ENCODE measurements around the gene GPC5.

Gene GPC5

GRCh38 chr13:92303428-92303827 lies 905.0 kb downstream of the GPC5 start:
- DNase-seq, result no peak

- no peak for DNase-seq
These were observed 909.3 kb downstream of the GPC5 start for GRCh38 chr13:92307752-92308151.

GRCh38 chr13:92312823-92313222 lies 914.4 kb downstream of the GPC5 start:
- DNase-seq, result no peak

GRCh38 chr13:92313382-92313781 lies 915.0 kb downstream of the GPC5 start:
- DNase-seq, result no peak

- no peak for DNase-seq
These were observed 916.8 kb downstream of the GPC5 start for GRCh38 chr13:92315265-92315664.

- no peak for DNase-seq
These were observed 917.6 kb downstream of the GPC5 start for GRCh38 chr13:92316030-92316429.

- DNase-seq, result peak; percentile 1
These were observed 918.6 kb downstream of the GPC5 start for GRCh38 chr13:92317066-92317465.

- DNase-seq, result no peak
These were observed 921.9 kb downstream of the GPC5 start for GRCh38 chr13:92320323-92320722.

GRCh38 chr13:92321174-92321573 lies 922.8 kb downstream of the GPC5 start:
- no peak for DNase-seq

GRCh38 chr13:92345627-92346026 lies 947.2 kb downstream of the GPC5 start:
- DNase-seq, result no peak

- no peak for DNase-seq
These were observed 947.6 kb downstream of the GPC5 start for GRCh38 chr13:92346046-92346445.

GRCh38 chr13:92354583-92354982 lies 956.2 kb downstream of the GPC5 start:
- no peak for DNase-seq

GRCh38 chr13:92355213-92355612 lies 956.8 kb downstream of the GPC5 start:
- DNase-seq, result no peak

- no peak for DNase-seq
These were observed 964.3 kb downstream of the GPC5 start for GRCh38 chr13:92362717-92363116.

GRCh38 chr13:92365904-92366303 lies 967.5 kb downstream of the GPC5 start:
- DNase-seq, result no peak

- no peak for DNase-seq
These were observed 979.0 kb downstream of the GPC5 start for GRCh38 chr13:92377396-92377795.

- DNase-seq, result no peak
These were observed 981.0 kb downstream of the GPC5 start for GRCh38 chr13:92379371-92379770.

GRCh38 chr13:92384410-92384809 lies 986.0 kb downstream of the GPC5 start:
- DNase-seq, result no peak

GRCh38 chr13:92387245-92387644 lies 988.8 kb downstream of the GPC5 start:
- no peak for DNase-seq

- DNase-seq, result no peak
These were observed 991.8 kb downstream of the GPC5 start for GRCh38 chr13:92390217-92390616.

- no peak for DNase-seq
These were observed 1005.2 kb downstream of the GPC5 start for GRCh38 chr13:92403606-92404005.

GRCh38 chr13:92407858-92408257 lies 1009.4 kb downstream of the GPC5 start:
- DNase-seq, result no peak

- no peak for DNase-seq
These were observed 1014.1 kb downstream of the GPC5 start for GRCh38 chr13:92412481-92412880.

GRCh38 chr13:92412996-92413395 lies 1014.6 kb downstream of the GPC5 start:
- DNase-seq, result no peak

- DNase-seq, result no peak
These were observed 1015.0 kb downstream of the GPC5 start for GRCh38 chr13:92413452-92413851.

GRCh38 chr13:92414851-92415250 lies 1016.4 kb downstream of the GPC5 start:
- DNase-seq, result no peak
